NCI-H1417 (cell line): ENCODE data around the gene RSRC1.
"Not testable (repeated sequence)": the region's sequence is repeated elsewhere in the genome, so short reads cannot be mapped to it uniquely, and the experiment has no call there.

ENCODE experiments used
- DNase-seq, 3 experiments: peaks; one replicate each; lab custom pipeline; 2025; lab: John Stamatoyannopoulos, UW

Gene RSRC1

GRCh38 chr3:158463556-158463955 is 353.7 kb downstream of the RSRC1 start:
- DNase-seq, result peak in 2 of 3 experiments; percentile 9 to 49

- DNase-seq, result peak in 2 of 3 experiments; percentile 48 to 61
Observed at GRCh38 chr3:158465074-158465473, 355.2 kb downstream of the RSRC1 start.

DNA sequence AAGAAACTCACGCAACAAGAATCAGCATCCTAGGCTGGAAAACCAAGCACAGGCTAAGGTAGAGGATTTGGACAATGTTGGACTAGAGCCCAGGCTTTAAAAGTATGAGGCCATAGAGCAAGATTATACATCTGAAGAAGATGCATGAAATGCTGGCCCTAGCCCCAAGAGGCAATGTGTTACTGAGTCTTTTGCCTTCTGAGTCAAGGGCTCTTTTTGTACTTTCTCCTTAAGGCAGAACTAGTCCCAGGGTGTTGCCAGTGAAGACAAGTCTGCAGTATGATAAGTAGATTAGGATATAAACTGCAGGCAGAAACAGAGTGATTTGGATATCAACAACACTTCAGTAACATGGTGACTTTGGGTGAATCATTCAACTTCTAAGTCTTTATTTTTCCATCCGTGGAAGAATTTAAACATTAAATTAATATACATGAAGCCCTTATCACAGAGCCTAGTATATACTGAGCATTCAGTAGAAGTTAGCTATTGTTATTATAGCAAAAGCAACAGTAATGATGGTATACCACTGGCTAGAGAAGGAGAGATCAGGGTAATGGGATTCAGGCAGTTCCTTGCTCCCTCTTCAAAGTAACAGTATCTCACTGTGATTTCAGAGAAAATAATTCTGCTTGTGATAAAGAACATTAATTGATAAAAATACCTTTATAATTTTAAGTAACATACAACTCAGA is 361.2 kb downstream of the RSRC1 start:
- no peak for DNase-seq

DNA sequence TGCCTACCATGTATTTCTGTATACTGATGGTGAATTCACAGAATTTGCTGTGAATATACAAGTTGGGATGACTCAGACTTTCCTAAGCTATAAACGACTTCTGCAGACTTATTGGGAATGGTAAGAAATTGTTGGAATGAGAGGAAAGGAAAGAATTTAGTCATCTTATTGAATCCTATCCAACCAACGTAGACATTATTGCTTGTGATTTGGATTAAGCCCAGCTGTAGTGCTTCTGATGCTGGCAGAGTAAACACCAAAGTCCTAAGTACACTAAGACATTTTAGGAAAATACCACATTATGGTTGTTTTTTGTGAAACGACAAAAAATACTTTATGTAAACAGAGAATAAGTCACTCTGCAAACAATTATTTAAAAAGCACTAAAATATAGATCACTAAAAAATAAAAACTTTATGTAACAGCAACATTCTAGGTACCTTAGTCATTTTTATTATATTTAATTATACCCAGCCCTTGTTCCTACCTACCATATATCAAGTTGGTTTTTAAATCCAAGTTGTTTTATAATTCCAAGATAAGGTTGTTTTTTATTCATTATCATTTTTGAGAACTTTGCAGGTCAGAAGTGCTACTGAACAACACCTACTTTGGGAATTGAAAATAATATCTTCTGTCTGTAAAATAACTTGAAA is 361.9 kb downstream of the RSRC1 start:
- DNase-seq, result no peak

DNA sequence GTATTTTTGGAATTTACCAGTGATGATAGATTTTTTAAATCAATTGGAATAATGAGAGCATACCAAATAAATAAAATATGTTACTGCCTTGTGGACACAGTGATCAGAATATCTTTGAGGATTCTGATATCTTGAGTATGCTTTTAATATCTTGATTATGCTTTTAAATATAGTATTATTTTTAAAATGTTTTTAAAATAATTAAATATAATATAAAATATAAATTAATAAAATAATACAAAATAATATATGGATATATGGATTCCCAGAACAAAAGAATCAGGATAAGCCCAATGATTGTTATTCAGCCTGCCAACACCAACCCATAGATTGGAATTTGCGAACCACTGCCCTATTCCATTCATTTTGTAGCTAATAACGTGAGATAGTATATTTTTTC is 369.2 kb downstream of the RSRC1 start:
- no peak for DNase-seq

- no peak for DNase-seq
Observed at GRCh38 chr3:158483701-158484235, 373.9 kb downstream of the RSRC1 start.

GRCh38 chr3:158486200-158486599 is 376.3 kb downstream of the RSRC1 start:
- DNase-seq, result peak in 1 of 3 experiments; percentile 33

DNA sequence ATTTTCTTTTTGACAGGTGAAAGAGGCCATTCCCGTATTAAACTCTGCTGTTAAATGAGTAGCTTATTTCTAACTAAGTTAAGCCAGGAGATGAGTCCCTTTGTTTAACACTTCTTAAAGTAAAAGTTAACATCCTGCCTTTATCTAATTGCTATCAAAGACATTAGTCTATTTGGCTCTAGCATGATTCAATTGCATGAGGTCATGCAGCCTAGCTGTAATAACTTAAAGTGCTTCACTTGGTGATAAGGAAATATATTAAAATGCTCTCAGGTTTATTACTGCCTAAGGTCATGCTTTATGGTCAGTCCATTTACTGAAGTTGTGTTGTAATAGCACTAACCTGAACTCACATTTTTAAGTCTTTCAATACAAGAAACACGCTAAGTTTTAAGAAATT is 378.8 kb downstream of the RSRC1 start:
- no peak for DNase-seq

DNA sequence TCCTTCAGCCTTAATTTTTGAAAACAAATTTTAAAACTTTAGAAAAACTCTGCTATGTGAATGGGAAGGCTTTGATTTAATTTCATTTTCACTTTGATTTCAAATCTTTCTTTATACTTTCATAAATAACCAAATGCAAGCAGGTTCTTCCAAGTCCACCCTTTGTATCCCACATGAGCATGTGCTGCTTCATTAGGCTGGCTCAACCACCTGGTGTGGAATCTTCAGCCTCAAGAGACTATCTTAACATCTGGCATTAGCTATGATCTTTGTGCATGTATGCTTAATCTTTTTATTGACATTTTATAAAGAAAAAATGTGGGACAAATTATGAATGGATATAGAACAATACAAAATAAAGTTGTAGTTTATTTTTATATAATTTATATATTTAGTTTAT is 379.3 kb downstream of the RSRC1 start:
- DNase-seq, result no peak

GRCh38 chr3:158491968-158492367 is 382.1 kb downstream of the RSRC1 start:
- DNase-seq, result no peak

DNA sequence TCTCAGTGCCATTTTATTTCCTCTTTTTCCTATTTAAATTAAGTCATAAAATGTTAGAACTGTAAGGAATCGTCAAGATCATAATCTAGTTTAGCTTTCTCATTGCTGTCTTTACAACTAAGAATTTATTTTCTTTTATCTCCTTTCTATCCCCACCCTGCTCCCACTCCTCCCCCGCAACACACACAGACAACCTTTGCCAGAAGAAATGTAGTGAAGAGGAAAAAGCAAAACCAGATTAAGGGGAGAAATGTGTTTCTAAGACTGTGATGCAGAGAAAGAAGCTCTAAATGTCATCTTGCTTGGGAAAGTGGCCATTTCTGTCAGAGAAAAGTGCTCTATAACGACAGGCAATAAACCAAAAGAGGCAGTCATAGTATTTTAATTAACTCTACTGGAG is 382.8 kb downstream of the RSRC1 start:
- DNase-seq, result peak in 1 of 3 experiments; percentile 20

DNA sequence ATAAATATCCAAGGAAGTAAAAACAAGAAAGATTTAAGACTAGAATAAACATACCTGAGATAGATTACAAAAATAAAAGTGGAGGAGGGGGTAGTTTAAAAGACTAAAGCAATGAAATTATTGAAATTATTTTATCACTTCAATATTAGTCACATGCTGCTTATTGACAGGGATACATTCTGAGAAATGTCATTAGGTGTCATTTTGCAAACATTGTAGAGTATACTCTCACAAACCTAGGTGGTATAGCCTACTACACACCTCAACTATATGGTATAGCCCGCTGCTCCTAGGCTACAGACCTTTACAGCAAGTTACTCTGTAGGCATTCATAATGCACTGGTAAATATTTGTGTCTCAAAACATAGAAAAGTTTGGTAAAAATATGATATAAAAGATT is 384.0 kb downstream of the RSRC1 start:
- no peak for DNase-seq

DNA sequence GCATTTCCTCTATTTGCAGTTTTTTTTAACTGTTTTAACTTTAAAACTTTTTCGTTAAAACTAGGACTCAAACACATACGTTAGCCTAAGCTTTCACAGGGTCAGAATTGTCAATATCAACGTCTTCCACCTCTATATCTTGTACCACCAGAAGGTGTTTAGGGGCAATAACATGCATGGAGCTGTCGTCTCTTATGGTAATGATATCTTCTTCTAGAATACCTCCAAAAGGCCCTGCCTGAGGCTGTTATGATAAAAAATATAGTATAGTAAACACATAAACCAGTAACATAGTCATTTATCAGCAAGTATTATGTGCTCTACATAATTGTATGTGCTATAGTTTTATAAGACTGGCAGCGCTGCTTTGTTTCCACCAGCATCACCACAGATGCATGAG is 384.8 kb downstream of the RSRC1 start:
- no peak for DNase-seq

- not testable (repeated sequence) for DNase-seq
Observed at GRCh38 chr3:158495398-158495902, 385.6 kb downstream of the RSRC1 start.

DNA sequence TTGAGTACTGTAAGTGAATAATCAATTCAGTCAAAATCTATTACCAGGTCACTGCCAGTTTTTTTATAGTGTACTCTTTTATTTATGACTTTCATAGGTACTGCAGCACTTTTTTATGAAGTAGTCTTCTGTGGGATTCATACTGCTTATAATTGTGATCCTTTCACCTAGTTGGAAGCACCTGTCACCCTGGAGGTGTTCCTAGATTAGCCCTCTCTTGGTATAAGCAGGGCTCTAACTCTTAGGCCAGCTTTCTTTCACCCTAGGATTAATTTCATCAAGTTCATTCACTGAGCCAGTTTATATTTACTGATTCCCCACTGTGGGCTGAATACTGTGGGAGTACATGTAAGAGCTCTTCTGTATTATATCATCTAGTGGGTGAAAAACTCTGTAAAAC is 395.2 kb downstream of the RSRC1 start:
- DNase-seq, result no peak

GRCh38 chr3:158506456-158506855 is 396.6 kb downstream of the RSRC1 start:
- no peak for DNase-seq

- DNase-seq, result no peak
Observed at GRCh38 chr3:158508481-158508880, 398.6 kb downstream of the RSRC1 start.

GRCh38 chr3:158509891-158510290 is 400.0 kb downstream of the RSRC1 start:
- no peak for DNase-seq

- DNase-seq, result not testable (repeated sequence)
Observed at GRCh38 chr3:158516729-158517128, 406.8 kb downstream of the RSRC1 start.

DNA sequence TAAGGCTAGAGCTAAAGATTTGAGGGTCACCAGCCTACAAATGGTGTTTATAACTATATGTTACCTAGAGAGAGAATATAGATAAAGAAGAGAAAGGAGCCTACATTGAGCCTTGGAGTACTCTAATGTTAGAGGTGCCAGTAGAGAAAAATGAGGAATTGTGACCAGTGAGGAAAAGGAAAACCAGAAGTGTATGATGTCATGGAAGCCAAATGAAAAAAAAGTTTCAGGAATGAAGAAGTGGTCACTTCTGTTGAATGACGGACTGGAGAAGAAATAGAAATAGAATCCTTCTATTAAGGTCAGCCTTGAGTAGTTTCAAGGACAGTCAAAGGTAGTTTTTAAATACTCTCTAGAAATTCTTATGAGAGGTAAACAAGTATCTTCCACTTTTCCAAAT is 409.9 kb downstream of the RSRC1 start:
- no peak for DNase-seq

- no peak for DNase-seq
Observed at GRCh38 chr3:158520433-158520832, 410.5 kb downstream of the RSRC1 start.

DNA sequence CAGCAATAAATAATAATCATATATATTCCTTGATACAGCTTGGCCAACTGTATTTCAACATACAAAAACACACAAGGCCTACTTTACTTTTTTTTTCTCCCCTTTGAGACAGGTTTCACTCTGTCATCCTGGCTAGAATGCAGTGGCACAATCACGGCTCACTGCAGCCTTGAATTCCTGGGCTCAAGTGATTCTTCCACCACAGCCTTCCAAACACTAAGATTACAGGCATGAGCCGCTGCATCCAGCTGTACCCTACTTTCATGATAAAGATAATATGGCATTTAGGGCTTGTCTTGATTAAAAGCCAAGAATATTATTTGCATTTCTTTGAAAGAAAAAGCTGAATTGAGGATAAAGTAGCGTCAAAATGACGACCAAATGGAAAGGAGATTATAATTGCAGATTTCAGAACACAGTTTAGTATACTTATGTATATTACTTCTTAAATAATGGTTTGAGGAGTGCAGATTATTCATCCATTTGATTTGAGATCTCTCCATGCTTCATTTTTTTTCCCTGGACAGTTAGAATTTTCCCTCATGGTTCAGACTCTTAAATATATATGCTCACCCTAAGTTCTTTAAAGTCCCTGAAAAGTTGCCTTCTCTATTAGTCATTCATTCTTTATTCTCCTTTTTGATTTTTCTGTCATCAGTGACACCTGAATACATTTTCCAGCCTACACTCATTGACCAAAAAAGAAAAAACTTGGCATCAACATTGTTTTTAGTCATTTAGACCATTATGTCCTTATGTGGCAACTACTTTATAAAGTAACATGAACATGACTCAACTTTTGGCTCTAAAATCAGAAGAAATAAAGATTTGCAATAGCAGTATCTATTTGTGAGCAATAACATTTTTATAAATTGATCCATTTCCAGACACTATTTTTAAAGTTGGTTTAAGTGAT is 412.6 kb downstream of the RSRC1 start:
- DNase-seq, result no peak
